Measurements from ENCODE around the gene TAGAP. TPM values are rescaled to one million over a fixed set of nuclear protein-coding genes. Genes with fewer than 3 reads are reported as not detected.
"Not testable (repeated sequence)": the region's sequence is repeated elsewhere in the genome, so short reads cannot be mapped to it uniquely, and the experiment has no call there.

Gene TAGAP
- polyA plus RNA-seq, 3 donors, result 0.67 to 0.85 (median 0.84) TPM

DNA sequence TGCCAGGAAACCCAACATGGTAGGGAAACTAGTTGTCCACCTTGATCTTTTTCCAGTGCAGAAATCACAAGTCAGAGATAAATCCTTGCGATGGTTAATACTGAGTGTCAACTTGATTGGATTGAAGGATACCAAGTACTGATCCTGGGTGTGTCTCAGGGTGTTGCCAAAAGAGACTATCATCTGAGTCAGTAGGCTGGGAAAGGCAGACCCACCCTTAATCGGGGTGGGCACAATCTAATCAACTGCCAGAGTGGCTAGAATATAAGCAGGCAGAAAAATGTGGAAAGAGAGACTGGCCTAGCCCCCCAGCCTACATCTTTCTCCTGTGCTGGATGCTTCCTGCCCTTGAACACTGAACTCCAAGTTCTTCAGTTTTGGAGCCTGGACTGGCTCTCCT is 55.1 kb downstream of the TAGAP start:
- DNase-seq (ENCODE audit: extremely low read depth in 1 of 11, low read depth in 9 of 11, low spot score in 4 of 11), result not testable (repeated sequence)

DNA sequence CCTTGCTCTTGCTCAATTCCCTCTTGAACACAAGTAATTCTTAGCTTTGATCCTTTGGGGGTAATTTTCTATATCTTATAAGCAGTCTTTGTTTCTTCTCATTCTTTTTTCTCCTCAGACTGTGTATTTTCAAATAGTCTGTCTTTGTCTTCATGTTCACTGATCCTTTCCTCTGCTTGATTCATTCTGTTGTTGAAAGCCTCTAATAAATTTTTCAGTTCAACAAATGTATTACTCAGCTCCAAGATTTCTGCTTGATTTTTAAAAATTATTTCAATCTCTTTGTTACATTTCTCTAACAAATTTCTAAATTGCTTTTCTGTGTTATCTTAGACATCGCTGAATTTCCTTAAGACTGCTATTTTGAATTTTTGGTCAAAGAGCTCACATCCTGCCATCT is 56.3 kb downstream of the TAGAP start:
- no peak for DNase-seq (ENCODE audit: extremely low read depth in 1 of 11, low read depth in 9 of 11, low spot score in 4 of 11)

- no peak for DNase-seq (ENCODE audit: extremely low read depth in 1 of 11, low read depth in 9 of 11, low spot score in 4 of 11)
These were observed 57.1 kb downstream of the TAGAP start for GRCh38 chr6:158987657-158988056.

Other genes with a start within 250 kb of the TAGAP start
- 100 to 1,000 TPM; 249 to 294 (median 259) TPM for gene EZR, start 225.6 kb downstream of the TAGAP start, polyA plus RNA-seq (ENCODE audit: insufficient read length in 3 of 3)
- 10 to 100 TPM; 16.1 to 22.6 (median 16.7) TPM for gene RSPH3, start 44.8 kb downstream of the TAGAP start, polyA plus RNA-seq (ENCODE audit: insufficient read length in 3 of 3)
- 10 to 100 TPM in 1 of 3 donors, 1 to 10 TPM in 2; 6.4 to 11.0 (median 8.8) TPM for gene FNDC1, start 124.4 kb upstream of the TAGAP start, polyA plus RNA-seq (ENCODE audit: insufficient read length in 3 of 3)

All from renal cortex interstitium (tissue), 11 donors.